Measurements from ENCODE around the gene PIP5KL1. TPM values are rescaled to one million over a fixed set of nuclear protein-coding genes. Genes with fewer than 3 reads are reported as not detected.
A peak's percentile ranks its signal among the peaks of the same experiment; 100 is the strongest.

Gene PIP5KL1
- total RNA-seq, 2 experiments from 2014 or later = 0.94 to 2.9 TPM

DNA sequence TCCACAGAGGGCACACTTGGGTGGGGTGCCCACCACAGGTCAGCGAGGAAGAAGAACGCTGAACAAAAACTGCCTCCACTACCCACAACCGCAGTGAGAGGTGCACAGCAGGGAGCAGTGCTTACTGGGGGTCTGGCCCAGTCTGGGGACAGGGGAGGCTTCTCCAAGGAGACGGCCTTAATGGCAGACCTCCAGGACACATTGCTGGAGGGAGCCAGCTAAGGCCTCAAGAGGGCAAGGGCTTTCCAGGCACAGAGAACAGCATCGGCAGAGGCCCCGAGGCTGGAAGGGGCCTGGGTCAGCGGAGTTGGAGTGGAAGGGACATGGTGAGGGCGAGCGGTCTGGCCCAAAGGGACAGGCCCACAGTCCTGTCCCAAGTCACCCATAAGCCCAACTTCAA lies 15.4 kb upstream of the PIP5KL1 start:
- peaks cover 26% of the 10 kb centered on the region for H3K36me3 Mint-ChIP-seq

DNA sequence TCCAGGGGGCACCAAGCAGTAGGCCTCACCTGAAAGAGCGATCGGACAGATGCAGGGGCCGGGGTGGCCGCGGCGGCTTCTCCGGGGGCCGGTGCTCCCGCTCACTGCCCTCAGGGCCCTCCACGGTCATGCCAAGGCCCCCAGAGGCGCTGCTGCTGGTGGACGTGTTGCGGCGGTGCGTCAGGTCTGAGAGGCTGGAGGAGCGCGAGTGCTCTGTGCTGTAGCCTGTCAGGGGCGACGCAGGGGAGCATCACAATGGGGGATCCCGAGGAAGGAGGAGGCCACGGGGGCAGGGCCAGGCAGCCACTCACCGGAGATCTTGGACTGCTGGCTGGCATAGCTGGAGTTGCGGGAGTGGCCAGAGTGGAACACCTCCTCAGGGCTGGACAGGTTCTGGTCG lies 14.8 kb upstream of the PIP5KL1 start:
- intact Hi-C loops (cut with micrococcal nuclease) = no loop called here
- ChIA-PET CTCF (interaction anchor here (5.2 to 15.3 kb wide), 2 partner anchors 10 to 91 kb away, joined by 120 to 347 read pairs; no protein-coding TSS in a partner anchor), POLR2A (no interaction called here)
- H3K36me3 Mint-ChIP-seq = peaks cover 27% of the 10 kb centered on the region
- peaks cover 21% of the 10 kb centered on the region for H3K4me1 Mint-ChIP-seq (ENCODE audit: low read depth)
- no peak for DNase-seq
- no peaks in the 10 kb centered on the region for H3K9me3 Mint-ChIP-seq
- no peaks in the 10 kb centered on the region for H3K27me3 Mint-ChIP-seq
- no peak overlapping the region for H3K27ac Mint-ChIP-seq
- H3K4me3 Mint-ChIP-seq = no peak overlapping the region

More for the DNA sequence above, 15.4 kb upstream of the PIP5KL1 start:
- Mint-ChIP-seq H3K27ac (peak overlapping the region; percentile 10), H3K27me3 (no peaks in the 10 kb centered on the region), H3K4me3 (no peak overlapping the region), H3K4me1 (ENCODE audit: low read depth) (peaks cover 27% of the 10 kb centered on the region), H3K9me3 (no peaks in the 10 kb centered on the region)
- ChIA-PET POLR2A (no interaction called here), CTCF (interaction anchor here (1.2 to 15.3 kb wide), 2 partner anchors 10 to 90 kb away, joined by 3 to 347 read pairs; no protein-coding TSS in a partner anchor)
- DNase-seq = no peak
- intact Hi-C loops (cut with micrococcal nuclease) = no loop called here

DNA sequence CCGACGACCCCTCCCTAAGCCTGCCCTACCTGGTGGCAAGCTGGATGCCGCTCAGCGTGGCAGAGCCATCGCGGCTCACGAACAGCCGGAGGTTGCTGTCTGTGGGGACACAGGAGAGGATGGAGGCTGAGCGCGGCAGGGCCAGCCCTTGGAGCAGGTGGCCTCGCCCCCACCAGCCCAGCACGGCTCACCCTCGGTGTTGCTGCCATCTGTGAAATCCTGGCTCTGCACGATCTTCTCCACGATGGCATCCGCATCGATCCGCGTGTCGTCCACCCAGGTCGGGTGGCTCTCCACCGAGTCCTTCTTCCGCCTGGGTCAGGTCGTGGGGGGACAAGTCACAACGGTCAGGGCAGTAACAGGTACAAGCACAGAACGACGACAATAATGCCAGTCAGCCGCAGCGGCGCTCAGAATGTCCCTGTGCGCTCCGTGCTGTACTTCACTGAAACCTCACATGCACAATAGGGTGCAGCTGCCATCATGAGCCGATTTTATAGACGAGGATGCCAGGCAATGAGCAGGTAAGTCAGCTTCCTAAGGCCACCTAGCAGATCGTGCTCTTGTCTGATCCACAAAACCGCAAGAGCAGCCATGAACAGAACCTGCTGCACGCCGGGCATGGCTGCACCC lies 14.1 kb upstream of the PIP5KL1 start:
- CTCF ChIA-PET = interaction anchor here (0.7 to 15.3 kb wide), 18 partner anchors 10 to 183 kb away, joined by 3 to 347 read pairs (median 11); partner anchors contain the start of genes EEIG1 and PTGES2
- Mint-ChIP-seq H3K4me1 (ENCODE audit: low read depth) (peaks cover 19% of the 10 kb centered on the region), H3K27ac (peak overlapping the region; percentile 62), H3K9me3 (no peaks in the 10 kb centered on the region), H3K27me3 (no peaks in the 10 kb centered on the region), H3K4me3 (no peak overlapping the region), H3K36me3 (peaks cover 26% of the 10 kb centered on the region)
- POLR2A ChIA-PET = interaction anchor here (1.6 kb wide), 2 partner anchors 9 to 89 kb away, joined by 7 read pairs; no protein-coding TSS in a partner anchor
- intact Hi-C loops (cut with micrococcal nuclease) = no loop called here
- DNase-seq = no peak

- Mint-ChIP-seq H3K36me3 (peaks cover 26% of the 10 kb centered on the region), H3K9me3 (no peaks in the 10 kb centered on the region), H3K4me1 (ENCODE audit: low read depth) (peaks cover 18% of the 10 kb centered on the region), H3K4me3 (no peak overlapping the region), H3K27me3 (no peaks in the 10 kb centered on the region), H3K27ac (peak overlapping the region; percentile 61)
- ChIA-PET CTCF (interaction anchor here (0.7 to 15.3 kb wide), 42 partner anchors 9 to 217 kb away, joined by 3 to 347 read pairs (median 4); partner anchors contain the start of genes EEIG1, NAIF1, PTGES2 and SH2D3C), POLR2A (interaction anchor here (0.9 to 1.6 kb wide), 5 partner anchors 10 to 91 kb away, joined by 3 to 7 read pairs (median 4); partner anchors contain the start of gene EEIG1)
- intact Hi-C loops (cut with micrococcal nuclease) = loop anchor here (1.0 kb wide), 1 partner anchor 92 kb away; no protein-coding TSS in a partner anchor
- peak; percentile 87 for DNase-seq
These were observed 13.2 kb upstream of the PIP5KL1 start for GRCh38 chr9:127943731-127944144.

DNA sequence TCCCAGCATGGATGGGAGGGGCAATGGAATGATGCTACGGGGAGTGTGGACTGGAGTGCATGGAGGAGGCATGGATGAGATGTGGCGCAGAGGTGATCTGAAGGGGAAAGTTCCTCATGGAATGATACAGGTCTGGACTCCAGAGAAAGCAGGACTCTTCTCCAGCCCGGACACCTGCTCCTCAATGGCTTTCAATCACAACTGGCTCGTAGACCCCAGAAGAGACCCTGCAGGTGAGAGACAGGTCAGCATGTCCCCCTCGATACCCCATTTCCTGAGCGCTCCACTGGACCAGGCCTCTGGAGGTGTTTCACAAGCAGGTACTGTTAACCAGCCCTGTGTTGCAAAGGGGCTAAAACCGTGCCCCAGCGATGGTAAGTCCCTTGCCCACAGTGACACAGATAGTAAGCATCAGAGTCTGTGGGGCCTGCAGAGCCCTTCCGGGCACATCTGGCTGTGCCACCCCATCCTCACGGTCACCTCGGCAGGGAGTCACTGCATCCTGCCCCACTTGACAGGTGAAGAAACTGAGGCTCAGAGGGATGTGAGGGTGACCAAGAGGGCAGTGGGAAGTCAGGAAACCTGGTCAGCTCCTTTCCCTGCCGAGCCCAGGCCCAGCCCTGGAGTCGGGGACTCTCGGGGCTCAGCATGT lies 12.6 kb upstream of the PIP5KL1 start:
- ChIA-PET CTCF (interaction anchor here (0.5 to 15.3 kb wide), 51 partner anchors 8 to 490 kb away, joined by 3 to 347 read pairs (median 5); partner anchors contain the start of genes EEIG1, NAIF1, SH2D3C and SLC25A25), POLR2A (interaction anchor here (0.6 to 1.6 kb wide), 6 partner anchors 11 to 92 kb away, joined by 3 to 7 read pairs (median 4); partner anchors contain the start of gene EEIG1)
- H3K27ac Mint-ChIP-seq = peak overlapping the region; percentile 61
- no peaks in the 10 kb centered on the region for H3K27me3 Mint-ChIP-seq
- intact Hi-C loops (cut with micrococcal nuclease) = loop anchor here (1.0 kb wide), 1 partner anchor 92 kb away; no protein-coding TSS in a partner anchor
- H3K4me3 Mint-ChIP-seq = no peak overlapping the region
- peaks cover 20% of the 10 kb centered on the region for H3K4me1 Mint-ChIP-seq (ENCODE audit: low read depth)
- H3K9me3 Mint-ChIP-seq = no peaks in the 10 kb centered on the region
- DNase-seq = no peak
- peaks cover 26% of the 10 kb centered on the region for H3K36me3 Mint-ChIP-seq

- peak; percentile 62 for DNase-seq
- H3K4me3 Mint-ChIP-seq = no peak overlapping the region
- peaks cover 30% of the 10 kb centered on the region for H3K36me3 Mint-ChIP-seq
- H3K27me3 Mint-ChIP-seq = no peaks in the 10 kb centered on the region
- CTCF ChIA-PET = interaction anchor here (0.6 to 15.3 kb wide), 44 partner anchors 9 to 491 kb away, joined by 3 to 347 read pairs (median 6); partner anchors contain the start of genes EEIG1, NAIF1, SLC25A25 and ST6GALNAC4
- POLR2A ChIA-PET = interaction anchor here (0.6 to 1.1 kb wide), 3 partner anchors 12 to 93 kb away, joined by 3 read pairs; no protein-coding TSS in a partner anchor
- intact Hi-C loops (cut with micrococcal nuclease) = loop anchor here (1.0 kb wide), 1 partner anchor 93 kb away; no protein-coding TSS in a partner anchor
- H3K27ac Mint-ChIP-seq = peak overlapping the region; percentile 42
- no peaks in the 10 kb centered on the region for H3K9me3 Mint-ChIP-seq
- peaks cover 25% of the 10 kb centered on the region for H3K4me1 Mint-ChIP-seq (ENCODE audit: low read depth)
These were observed 11.8 kb upstream of the PIP5KL1 start for GRCh38 chr9:127942216-127943010.

DNA sequence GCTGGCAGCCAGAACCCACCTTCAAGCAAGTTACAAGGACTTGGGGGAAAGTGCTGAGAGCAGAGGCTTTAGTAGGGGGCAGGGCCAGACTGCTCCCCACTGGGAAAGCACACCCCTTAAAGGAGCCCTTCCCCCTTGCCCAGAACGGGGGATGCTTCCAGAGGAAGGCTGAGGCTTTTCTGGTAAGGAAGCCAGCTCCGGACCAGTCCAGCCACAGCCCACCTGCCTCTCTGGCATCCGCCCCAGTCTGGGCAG lies 11.3 kb upstream of the PIP5KL1 start:
- no peak overlapping the region for H3K4me3 Mint-ChIP-seq
- no peaks in the 10 kb centered on the region for H3K27me3 Mint-ChIP-seq
- ChIA-PET CTCF (interaction anchor here (0.7 to 15.3 kb wide), 22 partner anchors 13 to 362 kb away, joined by 3 to 347 read pairs (median 7); partner anchors contain the start of gene EEIG1), POLR2A (interaction anchor here (0.8 kb wide), 1 partner anchor 13 kb away, joined by 3 read pairs; no protein-coding TSS in a partner anchor)
- intact Hi-C loops (cut with micrococcal nuclease) = no loop called here
- DNase-seq = no peak
- peaks cover 28% of the 10 kb centered on the region for H3K4me1 Mint-ChIP-seq (ENCODE audit: low read depth)
- peaks cover 34% of the 10 kb centered on the region for H3K36me3 Mint-ChIP-seq
- H3K27ac Mint-ChIP-seq = peak overlapping the region; percentile 42
- no peaks in the 10 kb centered on the region for H3K9me3 Mint-ChIP-seq

GRCh38 chr9:127941062-127941960 lies 10.7 kb upstream of the PIP5KL1 start:
- ChIA-PET CTCF (interaction anchor here (0.7 to 15.3 kb wide), 21 partner anchors 14 to 363 kb away, joined by 3 to 347 read pairs (median 7); partner anchors contain the start of gene EEIG1), POLR2A (interaction anchor here (0.8 kb wide), 1 partner anchor 13 kb away, joined by 3 read pairs; no protein-coding TSS in a partner anchor)
- Mint-ChIP-seq H3K27me3 (no peaks in the 10 kb centered on the region), H3K9me3 (no peaks in the 10 kb centered on the region), H3K27ac (no peak overlapping the region), H3K4me1 (ENCODE audit: low read depth) (peaks cover 34% of the 10 kb centered on the region), H3K36me3 (peaks cover 34% of the 10 kb centered on the region), H3K4me3 (no peak overlapping the region)
- no peak for DNase-seq
- intact Hi-C loops (cut with micrococcal nuclease) = no loop called here

GRCh38 chr9:127940593-127940992 lies 10.0 kb upstream of the PIP5KL1 start:
- H3K27ac Mint-ChIP-seq = peak overlapping the region; percentile 25
- H3K36me3 Mint-ChIP-seq = peaks cover 39% of the 10 kb centered on the region
- POLR2A ChIA-PET = no interaction called here
- DNase-seq = no peak
- intact Hi-C loops (cut with micrococcal nuclease) = no loop called here
- H3K4me1 Mint-ChIP-seq (ENCODE audit: low read depth) = peaks cover 41% of the 10 kb centered on the region
- CTCF ChIA-PET = interaction anchor here (0.9 to 15.3 kb wide), 8 partner anchors 14 to 177 kb away, joined by 3 to 347 read pairs (median 40); partner anchors contain the start of gene EEIG1
- no peaks in the 10 kb centered on the region for H3K9me3 Mint-ChIP-seq
- H3K27me3 Mint-ChIP-seq = no peaks in the 10 kb centered on the region
- no peak overlapping the region for H3K4me3 Mint-ChIP-seq

DNA sequence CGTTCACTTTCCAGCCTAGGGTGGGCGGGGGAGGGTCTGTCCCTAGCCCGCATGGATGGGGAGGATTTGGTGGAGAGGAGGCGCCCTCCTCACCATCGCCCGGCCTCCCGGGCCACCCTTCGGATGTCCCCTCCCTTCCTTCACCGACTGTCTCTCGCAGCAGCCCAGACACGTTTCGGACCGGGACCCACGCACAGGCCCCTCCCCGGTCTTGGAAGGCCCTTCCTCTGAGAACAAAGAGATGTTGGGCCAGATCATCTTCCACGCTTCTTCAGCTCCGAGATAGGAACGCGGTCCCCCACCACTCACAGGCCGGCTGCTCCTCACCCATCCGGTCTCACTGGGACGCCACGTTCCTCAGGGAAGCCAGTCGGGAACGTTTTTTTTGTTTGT lies 7.7 kb upstream of the PIP5KL1 start:
- H3K27me3 Mint-ChIP-seq = no peaks in the 10 kb centered on the region
- peaks cover 45% of the 10 kb centered on the region for H3K4me1 Mint-ChIP-seq (ENCODE audit: low read depth)
- POLR2A ChIA-PET = no interaction called here
- H3K4me3 Mint-ChIP-seq = peak overlapping the region; percentile 35
- peaks cover 35% of the 10 kb centered on the region for H3K36me3 Mint-ChIP-seq
- intact Hi-C loops (cut with micrococcal nuclease) = loop anchor here (5.0 kb wide), 1 partner anchor 179 kb away; no protein-coding TSS in a partner anchor
- DNase-seq = no peak
- CTCF ChIA-PET = interaction anchor here (15.3 kb wide), 1 partner anchor 98 kb away, joined by 347 read pairs; no protein-coding TSS in a partner anchor
- H3K27ac Mint-ChIP-seq = peak overlapping the region; percentile 33
- H3K9me3 Mint-ChIP-seq = no peaks in the 10 kb centered on the region

Data from activated CD4-positive, alpha-beta memory T cell treated with anti-CD3 and anti-CD28 coated beads for 36 hours (primary cell).